Stimulated activated CD4-positive, alpha-beta T cell treated with anti-CD3 and anti-CD28 coated beads, TNF-alpha, amount 100 ng/mL, for 1 hour (primary cell): Measurements from ENCODE around the gene MED4.

Experiments
- DNase-seq, 3 donors: peaks; one replicate each; pipeline ENCODE4 v3.0.0-alpha.2; 2020; ENCODE audit warnings: low read depth in 3 of 3, low spot score in 1 of 3

The MED4 gene, protein sequence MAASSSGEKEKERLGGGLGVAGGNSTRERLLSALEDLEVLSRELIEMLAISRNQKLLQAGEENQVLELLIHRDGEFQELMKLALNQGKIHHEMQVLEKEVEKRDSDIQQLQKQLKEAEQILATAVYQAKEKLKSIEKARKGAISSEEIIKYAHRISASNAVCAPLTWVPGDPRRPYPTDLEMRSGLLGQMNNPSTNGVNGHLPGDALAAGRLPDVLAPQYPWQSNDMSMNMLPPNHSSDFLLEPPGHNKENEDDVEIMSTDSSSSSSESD

DNA sequence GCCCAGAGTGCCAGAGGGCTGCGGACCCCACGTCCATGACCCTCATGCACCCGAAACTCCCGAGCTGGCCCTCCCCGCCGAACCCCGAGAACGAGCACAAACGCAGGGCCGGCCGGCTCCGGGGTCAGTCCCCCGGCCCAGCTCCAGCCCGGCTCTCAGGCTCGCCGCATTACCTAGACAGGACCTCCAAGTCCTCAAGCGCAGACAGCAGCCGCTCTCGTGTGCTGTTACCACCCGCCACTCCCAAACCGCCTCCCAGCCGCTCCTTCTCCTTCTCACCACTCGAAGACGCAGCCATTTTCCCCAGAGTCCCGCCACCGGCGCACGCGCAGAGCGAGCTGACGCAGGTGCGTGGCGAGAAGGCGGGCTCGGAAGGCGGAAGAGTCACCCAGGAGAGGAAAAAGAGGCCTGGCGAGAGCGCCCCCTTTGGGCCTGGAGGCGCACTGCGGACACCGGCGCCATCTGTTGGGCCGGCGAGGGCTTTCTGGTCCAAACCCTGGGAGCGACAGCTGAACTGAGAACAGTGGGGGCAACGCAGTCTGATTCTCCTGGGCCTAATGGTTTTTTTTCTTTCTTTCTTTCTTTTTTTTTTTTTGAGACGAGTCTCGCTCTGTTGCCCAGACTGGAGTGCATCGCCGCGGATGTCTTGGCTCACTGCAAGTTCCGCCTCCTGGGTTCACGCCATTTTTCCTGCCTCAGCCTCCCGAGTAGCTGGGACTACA lies at the start of gene MED4:
Gene MED4, minus strand, starts transcription at position 324 of the 722 bp plus-strand sequence. Its CDS starts 26 bp downstream, at position 298.
- DNase-seq: peak; percentile 91 to 99 (median 96)

DNA sequence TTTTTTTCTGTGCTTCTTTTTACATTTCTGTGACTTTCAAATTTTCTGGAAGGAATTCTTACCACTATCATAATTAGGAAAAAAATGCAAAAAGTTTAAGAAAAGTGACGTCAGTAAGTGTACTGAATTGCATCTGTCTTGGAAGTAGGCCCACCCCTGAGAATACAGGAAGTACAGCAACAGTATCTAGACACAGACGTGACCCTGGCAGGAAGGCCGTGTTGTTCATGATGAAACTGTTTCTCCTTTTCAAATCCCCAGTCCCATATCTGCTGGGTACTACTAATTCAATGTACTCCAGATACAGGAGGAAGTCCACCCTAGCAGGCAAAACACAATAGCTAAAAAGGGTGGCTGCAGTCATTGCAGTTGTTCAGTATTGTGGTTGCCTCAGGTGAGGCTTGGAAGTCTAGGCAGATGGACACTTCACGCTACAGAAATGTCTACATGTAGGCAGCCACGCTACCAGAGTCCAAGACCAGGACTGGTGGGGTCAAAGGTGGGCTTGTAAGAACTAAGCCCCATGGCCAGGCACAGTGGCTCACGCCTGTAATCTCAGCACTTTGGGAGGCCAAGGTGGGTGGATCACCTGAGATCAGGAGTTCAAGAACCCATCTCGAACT lies 49.6 kb upstream of the MED4 start:
- DNase-seq: no peak

DNA sequence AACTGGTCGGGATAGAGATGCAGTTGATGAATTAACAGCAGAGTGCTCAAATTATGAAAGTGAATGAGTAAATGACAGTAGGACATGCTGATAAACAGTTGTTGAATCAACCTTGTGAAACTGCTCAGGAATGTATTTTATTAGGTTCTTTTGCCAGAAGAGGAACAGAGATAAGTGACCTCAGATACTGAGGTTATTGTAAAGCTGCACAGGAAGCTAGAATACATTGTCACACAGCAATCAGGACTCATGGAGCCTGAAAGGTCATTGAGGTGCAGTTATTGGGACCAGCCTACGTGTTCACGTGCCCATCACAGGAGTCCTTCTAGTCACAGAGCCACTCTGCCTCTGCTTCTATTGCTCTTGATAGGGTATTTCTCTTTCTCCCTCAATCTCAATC lies 47.5 kb upstream of the MED4 start:
- no peak for DNase-seq

DNA sequence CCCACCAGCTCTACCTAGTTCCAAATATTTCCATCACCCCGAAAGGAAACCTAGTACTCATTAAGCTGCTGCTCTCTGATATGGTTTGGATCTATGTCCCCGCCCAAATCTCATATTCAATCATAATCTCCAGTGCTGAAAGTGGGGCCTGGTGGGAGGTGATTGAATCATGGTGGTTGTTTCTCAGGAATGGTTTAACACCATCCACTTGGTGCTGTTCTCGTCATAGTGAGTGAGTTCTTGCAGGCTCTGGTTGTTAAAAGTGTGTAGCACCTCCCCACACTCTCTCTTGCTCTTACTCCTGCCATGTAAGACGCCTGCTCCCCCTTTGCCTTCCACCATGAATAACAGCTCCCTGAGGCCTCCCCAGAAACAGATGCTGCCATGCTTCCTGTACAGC lies 43.4 kb upstream of the MED4 start:
- no peak for DNase-seq

DNA sequence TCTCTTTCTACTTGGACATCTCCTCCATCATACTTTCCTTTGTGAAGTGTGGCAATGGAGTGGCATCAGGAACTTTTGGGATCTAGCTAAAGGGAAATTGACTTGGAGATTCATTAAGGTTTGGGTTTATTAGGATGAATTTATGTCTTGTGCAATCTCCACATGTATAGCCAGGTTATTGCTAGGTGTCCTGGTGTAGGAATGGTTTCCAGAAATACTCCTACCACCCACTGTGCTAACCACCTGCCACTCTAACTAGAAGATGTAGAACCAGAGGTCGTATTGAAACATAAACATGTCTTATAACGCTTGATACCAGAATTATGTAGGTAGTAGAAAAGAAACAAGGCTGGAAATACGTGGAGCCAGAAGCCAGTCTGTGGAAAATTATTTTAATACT lies 38.1 kb upstream of the MED4 start:
- DNase-seq: no peak

DNA sequence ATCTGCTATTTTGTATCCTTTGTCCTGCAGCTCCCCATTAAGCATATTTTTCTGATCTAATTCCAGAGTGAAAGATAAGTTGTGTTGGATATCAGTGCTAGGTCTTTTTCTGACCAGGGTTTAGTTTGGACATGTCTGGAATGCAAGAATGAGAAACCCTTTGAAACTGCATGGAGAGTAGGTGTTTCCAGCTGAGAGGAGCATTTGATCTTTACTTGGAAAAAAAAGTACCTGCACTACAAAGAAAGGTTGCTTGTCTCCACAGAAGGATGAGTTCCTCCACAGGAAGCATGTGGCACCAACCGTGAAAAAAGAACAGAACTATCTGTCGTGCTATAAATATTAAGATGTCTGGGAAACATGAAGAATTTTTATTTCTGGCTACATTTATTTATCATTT lies 36.6 kb upstream of the MED4 start:
- DNase-seq: no peak

DNA sequence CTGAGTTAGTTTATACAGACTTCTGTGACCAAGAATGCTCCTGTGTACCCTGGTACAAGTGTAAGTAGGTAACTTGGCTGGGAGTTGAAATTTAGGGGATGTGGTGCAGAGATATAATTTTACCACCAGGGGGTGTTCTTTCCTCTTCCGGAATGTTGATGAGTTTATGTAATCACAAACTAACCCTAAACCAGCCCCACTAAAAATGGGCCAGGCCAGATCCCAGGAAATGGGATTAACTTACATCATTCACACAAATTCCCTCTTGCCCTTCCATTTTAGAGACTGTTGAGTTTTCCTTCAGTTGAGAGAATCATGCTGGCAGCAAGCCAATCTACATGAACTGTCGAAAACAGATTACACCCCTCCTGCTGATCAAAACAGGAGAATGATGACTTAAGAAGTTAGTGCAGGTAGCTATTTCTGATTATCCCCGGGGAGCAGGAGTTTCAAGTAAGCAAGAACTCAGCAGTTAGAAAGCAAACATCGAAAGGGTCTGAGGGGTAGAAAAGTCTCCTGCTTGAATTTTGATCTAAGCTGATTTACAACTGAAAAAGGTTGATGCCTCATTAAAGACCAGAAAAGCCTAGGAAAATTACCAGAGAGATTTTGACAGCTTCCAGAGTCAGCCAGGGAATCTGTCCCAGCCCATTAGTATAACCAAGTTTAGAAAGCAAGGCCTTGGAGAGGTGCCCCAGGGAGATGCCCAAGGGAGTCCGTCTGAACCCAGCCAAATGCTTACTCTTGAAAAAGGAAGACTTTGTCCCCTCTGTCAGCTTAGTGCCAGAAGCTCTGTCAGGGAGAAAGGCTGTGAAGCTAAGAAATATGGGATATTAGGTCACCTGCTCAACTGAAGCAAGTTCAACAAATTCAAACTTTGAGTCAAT lies 32.3 kb upstream of the MED4 start:
- DNase-seq: peak in 2 of 3 donors; percentile 10 to 24

DNA sequence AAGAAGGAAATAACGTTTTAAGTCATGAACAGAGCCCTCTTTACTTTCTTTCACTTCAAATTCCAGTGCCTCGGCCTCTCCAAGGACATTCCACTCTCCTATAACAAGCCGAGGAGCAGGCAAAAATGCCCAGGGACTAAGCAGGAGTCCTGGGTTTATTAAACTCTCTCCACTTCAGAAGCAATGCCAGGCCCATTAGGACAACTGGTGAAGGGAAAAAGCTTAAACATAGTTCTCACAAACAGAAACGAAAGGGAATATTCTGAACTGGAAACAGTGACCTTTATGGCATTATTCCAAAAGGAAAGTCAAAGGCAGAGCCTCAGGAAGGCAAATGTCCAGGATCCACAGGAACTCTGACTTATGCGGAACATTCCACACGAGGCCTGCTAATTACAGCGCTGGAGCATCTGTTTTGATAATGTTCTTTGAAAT lies 30.9 kb upstream of the MED4 start:
- DNase-seq: no peak

DNA sequence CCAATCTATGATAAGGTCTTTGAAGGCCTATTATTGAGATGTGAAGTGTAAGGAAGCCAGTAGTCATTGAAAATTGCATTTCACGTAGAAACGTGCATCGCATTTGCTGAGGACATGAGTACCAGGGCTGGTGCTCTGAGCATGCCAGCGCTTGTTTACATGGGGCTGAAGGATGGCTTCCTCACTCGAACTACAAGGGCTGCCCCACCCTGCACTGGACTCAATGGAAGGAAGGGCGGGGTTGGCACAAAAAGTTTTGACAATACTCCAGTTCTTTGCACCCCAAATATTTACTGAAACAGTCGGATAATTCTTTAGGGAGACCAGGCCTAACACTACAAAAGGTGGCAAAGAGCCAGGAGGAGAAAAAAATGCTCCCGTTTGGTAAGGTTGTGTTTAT lies 28.9 kb upstream of the MED4 start:
- no peak for DNase-seq

DNA sequence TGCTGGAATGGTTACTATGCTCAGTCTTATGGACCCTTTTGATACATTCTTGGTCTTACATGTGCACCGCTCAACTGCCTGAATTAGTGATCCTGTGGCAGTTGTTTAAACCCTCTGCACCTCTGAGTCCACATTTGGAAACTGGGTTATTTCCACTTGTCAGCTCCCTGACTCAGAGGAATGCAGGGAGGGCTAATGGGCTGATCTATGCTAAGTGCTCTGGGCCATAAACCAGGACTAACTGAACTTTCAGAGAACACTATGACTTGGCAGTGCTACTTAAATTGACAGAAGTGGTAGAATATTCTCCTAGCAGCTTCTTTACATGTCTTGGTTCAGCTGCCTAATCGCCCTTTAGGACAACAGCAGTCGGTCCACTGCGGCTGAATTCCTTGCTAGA lies 26.8 kb upstream of the MED4 start:
- DNase-seq: no peak

DNA sequence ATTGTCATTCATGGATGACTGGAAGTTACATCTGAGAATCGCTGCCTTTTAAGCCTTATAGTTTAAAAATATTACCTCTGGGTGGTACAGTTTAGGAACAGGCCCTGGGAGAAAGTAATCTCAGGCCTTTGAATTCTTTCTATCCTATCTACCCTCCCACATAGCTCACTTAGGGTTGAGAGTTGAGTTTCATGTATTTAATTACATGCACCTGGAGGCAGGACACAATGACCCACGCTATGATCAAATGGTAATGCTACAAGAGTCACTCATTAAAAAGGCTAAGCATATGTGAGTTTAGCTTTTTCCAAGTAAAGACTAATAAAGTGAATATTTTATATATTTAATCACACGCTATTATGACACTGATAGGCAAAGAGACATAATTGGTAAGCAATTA lies 25.3 kb upstream of the MED4 start:
- DNase-seq: no peak

DNA sequence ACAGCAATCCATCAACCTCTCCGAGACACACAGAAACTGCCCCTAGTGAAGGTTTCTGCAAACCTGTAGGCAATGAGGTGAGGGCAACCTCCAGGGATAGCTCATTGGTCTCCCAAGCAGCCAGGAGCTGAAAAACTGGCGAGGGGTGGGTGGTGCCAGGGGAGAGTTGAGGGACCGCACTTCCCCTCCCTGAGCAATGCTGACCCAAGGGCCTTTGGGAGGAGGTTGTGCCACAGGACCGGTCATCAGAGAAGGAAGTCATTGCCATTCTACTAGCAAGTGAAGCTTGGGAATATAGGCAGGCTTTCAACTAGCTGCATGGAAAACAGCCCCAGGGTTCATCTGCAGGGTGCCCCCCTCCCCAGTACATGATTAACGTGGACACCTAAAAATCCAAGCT lies 23.1 kb upstream of the MED4 start:
- DNase-seq: no peak

DNA sequence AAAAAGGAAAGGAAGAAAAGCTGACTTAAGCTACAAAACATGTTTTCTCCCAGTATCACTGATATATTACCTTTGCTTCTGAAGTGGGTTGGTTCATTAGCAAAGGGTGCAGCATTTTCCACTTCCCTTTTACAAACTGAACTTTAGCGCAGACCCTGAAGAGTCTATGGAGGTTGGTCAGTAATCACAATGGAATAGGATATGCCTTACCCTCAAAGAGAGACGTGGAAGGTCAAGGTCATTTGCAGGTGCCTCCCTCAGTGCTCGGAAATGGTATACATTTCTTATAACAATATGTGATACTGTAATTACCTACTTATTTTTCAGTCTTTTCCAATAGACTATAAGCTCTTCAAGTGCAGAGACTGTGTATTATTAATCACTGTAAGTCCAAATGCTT lies 21.9 kb upstream of the MED4 start:
- no peak for DNase-seq

DNA sequence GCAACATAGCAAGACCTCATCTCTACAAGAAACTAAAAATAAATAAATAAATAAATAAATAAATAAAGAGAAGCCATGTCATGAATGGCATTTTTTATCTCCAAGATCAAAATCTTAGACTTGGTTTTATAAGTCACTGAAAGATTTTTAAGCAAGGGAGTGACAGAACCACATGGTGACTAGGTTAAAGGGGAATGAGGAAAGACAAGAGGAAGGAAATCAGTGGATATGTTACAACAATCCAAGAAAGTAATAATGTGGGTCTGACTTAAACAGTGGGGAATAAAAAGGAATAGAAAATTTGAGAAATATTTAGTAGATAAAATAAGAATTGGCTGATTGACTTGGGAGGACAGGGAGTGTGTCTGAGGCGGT lies 18.8 kb upstream of the MED4 start:
- no peak for DNase-seq

DNA sequence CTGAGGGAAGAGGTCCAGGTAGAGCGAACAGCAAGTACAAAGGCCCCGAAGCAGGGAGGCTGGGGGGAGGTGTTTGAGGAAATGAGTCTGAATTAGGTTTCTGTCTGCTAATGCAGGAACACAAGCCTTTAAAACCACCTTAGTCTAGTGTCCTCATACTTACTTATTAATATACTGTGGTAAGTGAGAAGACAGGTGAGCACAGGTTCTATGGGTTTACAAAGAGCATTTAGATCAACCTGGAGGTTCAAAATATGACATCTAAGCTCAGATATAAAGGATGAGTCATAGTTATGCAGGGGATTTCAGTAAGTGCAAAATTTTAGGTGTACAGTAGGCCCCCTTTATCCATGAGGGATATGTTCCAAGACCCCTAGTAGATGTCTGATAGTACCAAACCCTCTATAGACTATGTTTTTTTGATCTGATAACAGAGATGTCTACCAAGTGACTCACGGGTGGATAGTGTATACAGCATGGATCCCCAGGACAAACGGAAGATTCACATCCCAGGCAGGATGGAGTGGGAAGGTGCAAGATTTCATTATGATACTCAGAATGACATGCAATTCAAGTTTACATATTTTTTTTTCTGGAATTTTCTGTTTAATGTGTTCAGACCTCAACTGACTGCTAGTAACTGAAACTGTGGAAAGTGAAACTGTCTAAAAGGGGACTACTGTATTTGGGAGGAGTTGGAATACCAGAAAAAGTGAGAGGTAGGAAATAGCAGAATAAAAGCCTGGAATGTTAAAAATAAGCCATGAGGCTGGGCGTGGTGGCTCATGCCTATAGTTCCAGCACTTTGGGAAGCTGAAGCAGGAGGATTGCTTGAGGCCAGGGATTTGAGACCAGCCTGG lies 18.2 kb upstream of the MED4 start:
- no peak for DNase-seq

DNA sequence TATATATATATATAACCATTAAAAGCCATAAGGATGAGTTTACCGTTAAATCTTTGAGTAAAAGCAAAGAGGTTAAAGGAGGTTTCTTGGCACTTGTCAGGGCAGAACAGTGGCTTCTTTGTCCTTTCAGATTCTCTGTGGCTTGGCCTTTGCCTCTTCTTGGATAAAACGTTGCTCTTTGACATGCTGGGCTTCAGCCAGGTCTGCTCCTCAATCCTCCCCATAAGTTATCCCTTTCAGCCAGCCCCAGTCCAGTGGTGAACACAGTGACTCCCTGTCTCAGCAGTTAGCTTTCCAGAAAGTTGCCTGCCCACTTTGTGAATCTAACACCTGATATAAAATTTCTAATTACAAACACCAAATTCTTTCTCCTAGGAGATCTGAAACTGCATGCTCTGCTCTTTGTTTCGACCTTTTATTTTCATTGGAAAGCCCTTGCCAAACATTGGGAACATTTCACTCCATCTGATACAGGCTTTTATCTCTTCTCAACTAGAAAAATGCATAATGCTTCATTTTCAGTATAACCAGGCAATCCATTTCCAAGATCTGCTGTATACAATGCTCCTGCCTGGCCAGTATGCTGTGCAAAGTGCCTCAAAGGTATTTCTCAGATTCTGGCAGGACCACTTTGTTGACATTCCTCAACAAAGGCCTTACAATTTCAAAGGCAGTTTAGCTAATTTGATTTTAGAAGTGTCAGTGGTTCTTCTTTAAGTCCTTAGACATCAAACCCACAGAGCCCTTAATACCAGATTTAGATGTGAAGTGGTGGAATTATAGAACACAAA lies 16.2 kb upstream of the MED4 start:
- DNase-seq: no peak

DNA sequence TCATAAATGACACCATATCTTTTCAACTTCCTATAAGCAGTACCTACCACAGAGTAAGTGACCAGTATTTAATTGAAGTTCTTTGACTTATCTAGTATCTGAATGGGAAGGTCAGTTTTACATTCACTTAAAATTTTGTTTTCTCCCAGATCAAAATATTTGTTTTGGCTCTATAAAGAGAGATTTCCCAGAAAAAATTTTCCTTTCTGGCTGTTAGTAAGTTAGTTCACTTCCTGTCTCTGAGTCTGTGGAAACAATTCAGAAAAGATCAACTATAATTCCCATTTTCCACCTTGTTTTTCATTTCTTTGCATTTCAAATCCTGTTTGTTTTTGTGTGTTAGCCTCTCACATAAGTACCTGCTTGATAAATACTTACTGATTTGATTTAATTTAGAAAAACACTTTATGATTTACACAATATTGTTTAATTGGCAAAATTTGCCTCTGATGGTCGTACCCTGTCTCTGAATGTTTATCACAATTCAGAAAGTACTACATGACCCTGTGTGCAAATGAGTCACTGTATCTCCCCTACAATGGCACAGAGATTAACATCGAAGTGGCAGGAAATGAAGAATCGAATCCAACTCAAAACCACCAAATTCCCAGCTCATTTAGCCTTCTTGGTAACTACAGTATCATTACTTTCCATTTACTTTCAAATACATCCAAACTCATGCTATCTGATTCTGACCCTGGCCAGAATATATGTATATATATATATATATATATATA lies 15.4 kb upstream of the MED4 start:
- no peak for DNase-seq

DNA sequence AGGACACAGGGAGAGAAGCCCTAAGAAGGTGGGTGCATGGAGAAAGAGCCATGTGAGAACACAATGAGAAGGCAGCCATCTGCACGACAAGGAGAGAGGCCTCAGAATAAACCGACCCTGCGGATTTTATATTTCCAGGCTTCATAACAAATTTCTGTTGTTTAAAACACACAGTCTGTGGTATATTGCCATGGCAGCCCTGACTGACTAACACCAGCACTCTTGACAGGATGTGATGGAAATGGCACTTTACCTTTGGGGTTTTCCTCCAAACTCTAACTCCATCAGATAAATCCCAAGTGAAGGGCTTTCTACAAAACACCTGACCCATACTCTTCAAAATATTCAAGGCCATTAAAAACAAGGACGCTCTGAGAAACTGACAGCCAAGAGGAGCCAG lies 13.2 kb upstream of the MED4 start:
- DNase-seq: no peak

DNA sequence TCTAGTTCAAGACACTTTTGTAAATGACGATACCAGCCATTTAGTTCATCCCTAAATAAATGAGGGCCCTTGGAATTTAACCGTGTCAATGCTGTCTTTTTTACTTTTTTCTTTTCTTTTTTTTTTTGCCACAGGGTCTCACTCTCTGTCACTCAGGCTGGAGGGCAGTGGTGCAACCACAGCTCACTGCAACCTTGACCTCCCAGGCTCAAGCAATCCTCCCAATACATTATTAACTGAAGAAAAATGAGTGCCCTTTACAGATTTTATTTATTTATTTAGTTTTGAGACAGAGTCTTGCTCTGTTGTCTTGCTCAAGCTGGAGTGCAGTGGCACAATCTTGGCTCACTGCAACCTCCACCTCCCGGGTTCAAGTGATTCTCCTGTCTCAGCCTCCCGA lies 2.9 kb upstream of the MED4 start:
- no peak for DNase-seq
